ENCODE data around the gene CLBA1.
A peak's percentile ranks its signal among the peaks of the same experiment; 100 is the strongest.

Gene CLBA1

GRCh38 chr14:104970231-104971068 lies 15.1 kb upstream of the CLBA1 start:
- no peak for DNase-seq

- DNase-seq = no peak
These were observed 13.9 kb upstream of the CLBA1 start for GRCh38 chr14:104971447-104972240.

GRCh38 chr14:104972301-104973134 lies 13.1 kb upstream of the CLBA1 start:
- DNase-seq = no peak

GRCh38 chr14:104973135-104973384 lies 12.5 kb upstream of the CLBA1 start:
- DNase-seq = no peak

DNA sequence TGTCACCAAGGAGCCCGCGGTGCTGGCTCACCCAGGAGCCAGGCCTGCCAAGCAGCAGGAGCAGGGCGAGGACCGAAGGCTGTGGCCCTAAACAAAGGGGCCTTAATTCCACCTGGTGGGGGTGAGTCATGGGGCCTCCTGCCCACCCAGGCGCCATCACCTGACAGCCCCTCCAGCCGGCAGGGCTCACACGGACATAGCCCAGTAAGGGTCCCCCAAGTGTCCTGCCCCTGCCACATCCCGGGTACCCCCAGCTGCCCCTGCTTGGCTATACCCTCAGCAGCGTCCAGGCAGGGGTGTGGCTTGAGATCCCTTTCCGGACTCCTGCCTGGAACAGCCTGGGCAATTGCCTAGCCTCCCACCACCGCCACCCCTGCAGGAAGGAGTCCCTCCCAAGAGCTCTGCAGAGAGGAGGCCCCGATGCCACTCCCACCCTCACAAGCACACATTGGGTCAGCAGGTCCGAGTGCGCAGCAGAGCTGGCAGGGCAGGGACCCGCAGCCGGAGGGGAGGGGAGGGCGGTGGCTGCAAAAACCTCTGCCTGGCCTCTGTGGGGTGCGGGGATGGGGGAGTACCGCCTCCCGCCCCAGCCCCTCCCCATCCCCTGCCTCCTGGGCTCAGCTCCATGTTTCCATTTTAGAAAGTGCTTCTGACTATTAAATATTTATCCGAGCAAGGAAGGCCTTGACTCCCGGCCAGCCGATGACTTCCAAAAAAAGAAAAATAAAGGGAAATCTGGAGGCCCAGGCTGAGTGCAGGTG lies 12.0 kb upstream of the CLBA1 start:
- no peak for DNase-seq

- no peak for DNase-seq
These were observed 11.4 kb upstream of the CLBA1 start for GRCh38 chr14:104974146-104974541.

GRCh38 chr14:104974665-104975390 lies 10.8 kb upstream of the CLBA1 start:
- DNase-seq = no peak

GRCh38 chr14:104975481-104976197 lies 9.9 kb upstream of the CLBA1 start:
- DNase-seq = no peak

GRCh38 chr14:104976198-104977007 lies 9.2 kb upstream of the CLBA1 start:
- peak; percentile 90 for DNase-seq

- no peak for DNase-seq
These were observed 8.4 kb upstream of the CLBA1 start for GRCh38 chr14:104977008-104977680.

DNA sequence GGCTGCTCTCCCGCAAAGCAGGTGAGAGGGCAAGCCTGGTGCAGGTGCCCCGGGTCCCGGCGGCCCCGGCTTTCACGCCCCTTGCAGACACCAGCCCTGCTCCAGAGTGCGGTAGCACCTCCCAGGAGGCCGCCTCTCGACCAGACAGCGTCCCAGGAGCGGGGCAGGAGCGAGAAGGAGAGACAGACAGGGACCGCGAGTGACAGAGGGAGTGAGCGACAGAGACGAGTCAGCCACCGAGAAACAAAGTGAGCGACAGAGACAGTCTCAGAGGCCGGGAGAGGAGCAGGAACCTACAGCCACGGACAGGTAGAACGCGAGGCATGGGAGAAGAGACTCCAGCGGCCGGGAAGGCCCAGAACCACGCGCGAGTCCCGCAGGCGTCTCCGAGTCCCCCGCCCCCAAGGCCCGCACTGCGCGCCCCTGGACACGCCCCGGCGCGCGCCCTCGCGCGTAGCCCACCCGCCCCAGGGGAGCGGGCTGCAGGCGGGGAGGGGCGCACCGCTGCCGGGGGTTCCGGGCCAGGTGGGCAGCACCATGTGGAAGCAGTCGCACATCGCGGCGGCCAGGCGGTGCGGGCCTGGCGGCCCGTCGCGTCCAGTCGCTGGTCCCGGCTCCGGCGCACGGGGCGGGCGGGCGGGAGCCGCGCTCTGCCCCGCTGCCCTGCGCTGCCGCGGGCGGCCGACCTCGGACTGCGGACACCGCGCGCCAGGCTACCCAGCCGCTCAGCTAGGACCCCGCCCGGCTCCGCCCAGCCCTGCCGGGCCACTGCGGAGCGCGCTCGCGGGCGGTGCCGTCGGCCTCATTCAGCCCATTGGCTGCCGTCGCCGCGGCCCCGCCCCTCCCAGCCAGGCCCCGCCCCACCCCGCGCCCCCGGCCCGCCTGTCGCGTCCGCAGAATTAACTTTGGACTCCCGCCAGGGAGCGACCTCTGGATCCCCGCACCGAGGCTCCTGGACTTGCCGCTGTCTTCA lies 7.6 kb upstream of the CLBA1 start, which contains the start of gene AHNAK2:
Gene AHNAK2 (minus strand): TSS at position 694 of the 973 bp plus-strand sequence. CDS start 137 bp downstream, at position 557.
- DNase-seq = peak; percentile 42 to 51

- DNase-seq = no peak
These were observed 6.6 kb upstream of the CLBA1 start for GRCh38 chr14:104978746-104979691.

- DNase-seq = no peak
These were observed 5.6 kb upstream of the CLBA1 start for GRCh38 chr14:104979758-104980610.

DNA sequence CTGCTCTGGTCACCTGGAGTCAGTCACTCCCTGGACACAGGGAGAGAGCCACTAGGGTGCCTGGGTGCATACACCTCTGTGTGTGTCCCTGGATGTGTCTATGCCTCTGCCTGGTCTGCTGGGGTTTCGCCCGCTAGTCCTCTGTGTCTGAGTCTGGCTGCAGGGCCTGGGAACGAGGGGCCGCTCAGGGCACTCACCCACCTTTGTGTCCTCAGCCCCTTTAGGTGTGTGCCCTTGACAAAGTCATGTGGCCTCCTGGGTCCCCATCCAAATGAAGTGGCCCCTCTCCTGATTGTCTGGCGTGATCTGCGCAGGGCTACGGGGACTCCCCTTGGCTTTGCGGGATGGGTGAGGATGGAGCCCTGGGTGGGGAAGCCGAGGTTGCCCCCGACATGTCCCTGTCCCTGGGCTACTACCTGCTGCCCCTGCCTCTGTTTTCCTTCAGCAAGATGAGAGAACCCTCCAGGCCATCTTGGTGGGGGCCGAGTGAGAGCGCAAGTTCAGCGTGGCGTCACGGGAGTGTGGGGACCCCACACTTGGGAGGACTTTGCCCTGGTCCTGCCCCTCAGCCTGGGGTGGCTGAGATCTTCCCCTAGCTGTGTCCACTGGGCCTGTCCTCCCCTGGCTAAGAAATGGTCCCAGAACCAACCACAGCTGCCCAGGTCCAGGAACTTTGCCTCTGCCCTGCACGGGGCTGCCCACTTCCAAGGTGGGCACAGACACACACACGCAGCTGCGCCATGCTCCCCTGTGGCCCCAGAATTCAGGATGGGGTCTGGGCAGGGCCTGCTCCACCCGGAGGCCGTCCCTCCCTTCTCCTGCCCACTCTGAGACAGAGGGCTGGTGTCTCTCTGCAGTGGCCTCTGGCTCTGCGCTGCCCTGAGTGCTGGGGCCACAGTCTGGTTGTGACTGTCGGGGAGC lies 4.7 kb upstream of the CLBA1 start:
- DNase-seq = no peak

All from stimulated activated CD4-positive, alpha-beta T cell treated with anti-CD3 and anti-CD28 coated beads, Interleukin-2, amount 100 ng/mL, for 48 hours (primary cell).